Measurements from ENCODE around the gene FHOD3. TPM values are rescaled to one million over a fixed set of nuclear protein-coding genes. Genes with fewer than 3 reads are reported as not detected.

Gene FHOD3
- total and polyA plus RNA-seq, 2 of the 4 experiments (the other 2 are of a cell fraction), result 14.6 to 16.0 TPM

DNA sequence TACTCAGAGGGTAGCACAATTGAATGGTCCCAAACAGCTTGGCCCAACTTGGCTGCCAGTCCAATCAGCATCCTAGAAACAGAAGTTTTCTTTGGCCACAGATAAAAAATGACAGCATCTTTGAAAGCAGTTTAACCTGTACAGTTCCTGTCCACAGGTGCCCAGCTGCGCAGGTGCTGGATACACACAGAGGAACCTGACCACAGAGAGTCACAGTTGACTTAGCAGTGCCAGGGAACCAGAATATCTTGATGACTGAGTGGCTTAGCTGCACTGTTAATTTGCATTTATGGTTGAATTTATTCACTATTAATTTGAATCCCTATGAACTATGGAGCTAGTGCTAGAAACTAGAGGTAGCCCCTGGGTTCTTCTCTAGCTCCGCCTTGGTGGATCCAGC is 437.6 kb downstream of the FHOD3 start:
- Histone ChIP-seq H3K4me2 (ENCODE audit: low read depth, low read length) (no peak overlapping the region), H2AFZ (replicated peaks; ENCODE audit: low read length, poor library complexity) (no peak overlapping the region), H3K4me1 (ENCODE audit: control insufficient read depth, insufficient read depth, low read length) (no peaks in the 10 kb centered on the region), H4K5ac (ENCODE audit: low read depth, low read length) (no peak overlapping the region), H3K4me3 (ENCODE audit: insufficient read depth, low read depth, low read length) (no peak overlapping the region), H2BK20ac (ENCODE audit: low read depth, low read length) (no peak overlapping the region), H3K4ac (ENCODE audit: low read depth, low read length) (no peak overlapping the region), H2AK5ac (ENCODE audit: low read depth, low read length) (no peak overlapping the region), H3K27me3 (ENCODE audit: control insufficient read depth, insufficient read depth, low read length) (no peaks in the 10 kb centered on the region), H3K9ac (ENCODE audit: low read depth, low read length) (no peak overlapping the region), H3K9me1 (ENCODE audit: insufficient read depth, low read length) (no peaks in the 10 kb centered on the region), H3K18ac (ENCODE audit: low read depth, low read length) (no peak overlapping the region), H2AK9ac (replicated peaks; ENCODE audit: low read depth, low read length, poor library complexity) (no peak overlapping the region), H4K91ac (ENCODE audit: insufficient read depth, low read depth, low read length) (no peak overlapping the region), H4K20me1 (ENCODE audit: insufficient read depth, low read length) (no peaks in the 10 kb centered on the region), H3K27ac (ENCODE audit: insufficient read depth, low read length) (no peak overlapping the region), H3K36me3 (ENCODE audit: control insufficient read depth, insufficient read depth, low read length) (peaks cover 5% of the 10 kb centered on the region), H4K8ac (ENCODE audit: low read depth in 2 of 2, low read length in 2 of 2) (no peak overlapping the region), H3K9me3 (ENCODE audit: control insufficient read depth, insufficient read depth, low read length) (peaks cover 4% of the 10 kb centered on the region; the same call in 1 of the 2 replicates), H2BK120ac (ENCODE audit: low read depth, low read length) (no peak overlapping the region), H2BK5ac (ENCODE audit: low read depth, low read length, poor library complexity, severe bottlenecking) (no peak overlapping the region), H3K79me1 (ENCODE audit: low read depth in 1 of 2, low read length in 2 of 2) (no peaks in the 10 kb centered on the region; a peak in 1 of 4 replicates), H3K14ac (replicated peaks; ENCODE audit: low read depth, low read length) (no peak overlapping the region), H2BK15ac (ENCODE audit: low read depth, low read length) (no peak overlapping the region), H3K23ac (ENCODE audit: low read depth, low read length) (no peak overlapping the region), H3K56ac (ENCODE audit: extremely low read depth, insufficient read depth, low read length) (no peak overlapping the region)
- ChIA-PET CTCF (no interaction called here), POLR2A (ENCODE audit: unreplicated experiment) (no interaction called here)
- TF ChIP-seq FOS (IDR thresholded peaks at IDR 0.05; ENCODE audit: low read depth, low read length), result no peak
- dilution Hi-C loops (cut with HindIII; ENCODE audit: low sequenced_read_pairs, unreplicated experiment) (no loop called here), in situ Hi-C loops (cut with MboI; ENCODE audit: low sequenced_read_pairs) (no loop called here), intact Hi-C loops (cut with micrococcal nuclease) (no loop called here)
- ATAC-seq (ENCODE audit: low read depth) (no peak), DNase-seq (no peak)
- BruUV-seq (replicated peaks), result no TSS peak
- no CpG with 5 or more reads among the region's 2 CpGs for WGBS, 2 experiments (ENCODE audit: extremely low coverage in 2 of 2, insufficient read length in 1 of 2)

Measured in IMR-90 (cell line).